ENCODE results near the gene CCT7.

Gene CCT7

GRCh38 chr2:73284296-73285158 lies 50.4 kb downstream of the CCT7 start, which contains the start of gene FBXO41 (continued):
- no peak for TF ChIP-seq ZSCAN4 (tag by site-specific recombination; IDR thresholded peaks at IDR 0.05)

- H3K9me3 ChIP-seq (ENCODE audit: control insufficient read depth, insufficient read depth, low read depth, low read length) = no peaks in the 10 kb centered on the region
- TF ChIP-seq ZSCAN30 (tag by site-specific recombination; IDR thresholded peaks at IDR 0.05) (no peak), HOXC10 (CRISPR knock-in tag; IDR thresholded peaks at IDR 0.05) (no peak), ZNF677 (tag by site-specific recombination; IDR thresholded peaks at IDR 0.05) (no peak), ZNF48 (tag by site-specific recombination; IDR thresholded peaks at IDR 0.05) (no peak), ZBTB20 (tag by site-specific recombination; IDR thresholded peaks at IDR 0.05) (no peak), ZNF791 (tag by site-specific recombination; IDR thresholded peaks at IDR 0.05) (no peak), ZNF214 (tag by site-specific recombination; IDR thresholded peaks at IDR 0.05; ENCODE audit: borderline replicate concordance) (no peak), ZBTB21 (tag by site-specific recombination; IDR thresholded peaks at IDR 0.05) (no peak), ZNF2 (tag by site-specific recombination; IDR thresholded peaks at IDR 0.05) (no peak), ZNF324 (tag by site-specific recombination; IDR thresholded peaks at IDR 0.05) (no peak), ZNF843 (tag by site-specific recombination; IDR thresholded peaks at IDR 0.05) (no peak), ZNF24 (tag by site-specific recombination; IDR thresholded peaks at IDR 0.05) (no peak), ZNF624 (tag by site-specific recombination; IDR thresholded peaks at IDR 0.05) (no peak), SP2 (tag by site-specific recombination; IDR thresholded peaks at IDR 0.05) (no peak), TSHZ1 (tag by site-specific recombination; IDR thresholded peaks at IDR 0.05; ENCODE audit: borderline replicate concordance) (no peak), ZNF280D (tag by site-specific recombination; IDR thresholded peaks at IDR 0.05) (no peak), ZNF639 (tag by site-specific recombination; IDR thresholded peaks at IDR 0.05) (no peak)
- CTCF ChIA-PET = interaction anchor here (0.6 to 0.7 kb wide), 2 partner anchors 25 to 1590 kb away, joined by 3 read pairs; no protein-coding TSS in a partner anchor
- peaks cover 0 to 11% of the 10 kb centered on the region in 2 experiments; a peak in 1 of 3 replicates for H3K36me3 ChIP-seq (ENCODE audit: control insufficient read depth in 2 of 2, insufficient read depth in 1 of 2, low read length in 2 of 2)
- POLR2A ChIA-PET = interaction anchor here (1.8 kb wide), 1 partner anchor 52 kb away, joined by 9 read pairs; the partner anchor contains the start of genes CCT7 and PRADC1
- H3K27ac ChIP-seq (ENCODE audit: extremely low read depth, low read depth, low read length) = no peak overlapping the region
- no peak overlapping the region for H3K4me3 ChIP-seq (ENCODE audit: low read depth, low read length)
- peaks cover 8% of the 10 kb centered on the region for H3K4me1 ChIP-seq (ENCODE audit: control insufficient read depth, insufficient read depth, low read length)
These were observed 51.1 kb downstream of the CCT7 start for GRCh38 chr2:73285159-73285739.

All from HEK293 (cell line).